SK-N-DZ (cell line): ENCODE measurements around the gene ARHGAP4.

Experiments
- DNase-seq: peaks from one replicate; pipeline ENCODE4 v3.0.0-alpha.2; 2015; ENCODE audit warnings: low spot score

The ARHGAP4 gene

DNA sequence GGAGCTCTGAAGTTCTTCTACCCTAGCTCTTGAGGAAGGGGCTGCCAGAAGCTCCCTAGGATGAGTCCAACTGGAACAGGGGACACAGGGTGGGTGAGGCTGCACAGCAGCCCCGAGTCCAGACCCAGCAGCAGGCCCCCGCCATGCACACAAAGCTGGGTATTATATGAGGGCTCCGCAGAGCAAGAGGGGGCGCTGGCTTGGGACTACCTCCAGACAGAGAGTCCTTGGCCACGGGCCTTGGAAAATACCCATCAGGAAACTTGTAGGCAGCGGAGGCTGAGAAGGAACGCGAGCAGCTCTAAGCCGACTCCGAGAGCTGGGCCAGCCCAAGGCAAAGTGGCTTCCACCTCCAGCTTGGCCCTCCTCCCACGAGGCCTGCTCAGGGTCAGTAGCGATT, 37.5 kb upstream of the ARHGAP4 start:
- DNase-seq = no peak

DNA sequence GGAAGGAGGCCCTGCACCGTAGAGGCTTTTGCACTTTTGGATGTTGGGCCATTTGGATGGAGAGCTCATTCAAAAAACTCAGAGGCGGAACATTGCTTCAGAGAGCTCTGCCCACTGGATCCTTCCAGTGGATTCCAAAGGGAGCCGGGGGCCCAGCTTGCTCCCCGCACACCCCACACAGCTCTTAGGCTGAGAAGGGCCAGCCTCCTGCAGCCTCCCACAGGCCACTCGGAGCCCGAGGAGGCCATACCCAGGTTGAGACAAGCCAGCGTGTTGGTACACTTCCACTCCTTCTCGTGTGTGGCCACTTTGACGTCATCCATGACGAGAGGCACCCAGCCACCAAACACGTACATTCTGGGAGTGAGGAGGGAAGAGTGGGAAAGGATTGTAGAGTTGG, 35.2 kb upstream of the ARHGAP4 start:
- DNase-seq = no peak

DNA sequence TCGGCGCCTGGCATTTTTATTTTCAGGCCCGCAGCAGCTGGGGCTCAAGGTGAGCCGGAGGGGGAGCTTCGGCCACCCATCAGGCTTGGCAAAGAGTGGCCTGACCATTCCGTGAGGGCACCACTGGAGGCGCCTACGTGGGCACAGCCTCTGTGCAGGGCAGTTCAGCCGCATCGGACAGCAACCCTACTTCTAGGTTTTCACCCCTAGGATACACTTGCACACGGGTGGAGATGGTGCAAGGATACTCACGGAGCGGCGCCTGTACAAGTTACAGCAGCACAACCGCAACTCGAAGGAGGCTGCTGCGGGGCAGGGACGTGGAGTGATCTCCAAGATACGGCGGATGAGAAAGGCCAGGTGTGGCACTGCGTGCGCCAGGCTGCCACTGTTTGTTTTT, 34.7 kb upstream of the ARHGAP4 start:
- no peak for DNase-seq

DNA sequence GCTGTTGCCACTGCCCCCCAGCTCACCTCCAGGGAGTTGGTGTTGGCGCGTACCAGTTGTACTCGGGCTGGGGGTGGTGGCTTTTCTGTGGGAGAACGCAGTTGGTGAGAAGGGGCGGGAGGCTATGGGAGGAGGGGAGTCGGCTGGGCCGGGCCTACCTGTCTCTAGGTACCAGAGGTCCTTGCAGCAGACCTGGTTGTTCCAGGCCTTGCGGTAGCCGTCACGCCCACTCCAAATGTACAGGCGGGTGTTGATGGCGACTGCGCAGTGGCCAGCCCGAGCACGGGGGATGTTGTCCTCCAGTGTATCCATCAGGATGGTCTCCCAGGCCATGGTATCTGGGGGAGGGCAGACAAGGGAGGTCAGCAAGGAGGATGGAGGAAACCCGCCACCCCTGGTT, 34.0 kb upstream of the ARHGAP4 start:
- DNase-seq = no peak

DNA sequence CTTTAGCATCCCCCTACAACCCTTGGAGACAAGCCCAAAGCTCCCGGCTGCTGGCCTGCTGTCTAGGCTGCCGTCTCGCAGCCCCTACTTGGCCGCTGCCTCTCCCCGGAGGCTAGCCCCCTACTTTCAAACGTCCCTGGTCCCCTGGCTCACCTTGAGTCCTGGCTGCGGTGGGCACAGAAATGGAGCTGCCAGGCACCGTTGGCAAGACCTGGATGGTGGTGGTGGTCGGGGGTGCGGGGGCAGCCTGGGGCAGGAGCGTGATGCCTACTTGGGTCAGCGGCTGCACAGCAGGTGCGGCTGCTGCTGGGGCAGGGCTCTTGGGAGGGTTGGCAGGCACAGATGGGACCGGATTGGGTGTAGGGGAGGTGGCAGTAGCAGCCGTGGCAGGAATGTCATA, 33.6 kb upstream of the ARHGAP4 start:
- DNase-seq = no peak

DNA sequence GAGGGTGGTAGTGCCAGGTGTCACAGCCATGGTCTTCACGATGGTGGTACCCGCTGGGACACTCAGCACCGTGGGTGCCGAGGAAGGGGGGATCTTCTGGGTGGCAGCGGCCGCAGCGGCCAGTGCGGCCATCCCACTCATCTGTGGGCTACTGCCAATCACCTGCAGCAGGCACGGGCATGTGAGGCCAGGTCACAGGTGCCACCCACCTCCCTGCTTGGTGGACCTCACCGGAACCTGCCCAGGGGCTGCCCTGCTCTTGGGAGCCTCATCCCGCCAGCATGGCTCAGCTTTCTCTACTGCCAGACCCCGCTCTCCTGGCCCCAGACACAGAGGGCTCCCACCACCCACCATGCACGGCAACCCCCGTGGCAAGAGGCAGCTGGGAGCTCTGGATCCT, 32.5 kb upstream of the ARHGAP4 start:
- DNase-seq = no peak

DNA sequence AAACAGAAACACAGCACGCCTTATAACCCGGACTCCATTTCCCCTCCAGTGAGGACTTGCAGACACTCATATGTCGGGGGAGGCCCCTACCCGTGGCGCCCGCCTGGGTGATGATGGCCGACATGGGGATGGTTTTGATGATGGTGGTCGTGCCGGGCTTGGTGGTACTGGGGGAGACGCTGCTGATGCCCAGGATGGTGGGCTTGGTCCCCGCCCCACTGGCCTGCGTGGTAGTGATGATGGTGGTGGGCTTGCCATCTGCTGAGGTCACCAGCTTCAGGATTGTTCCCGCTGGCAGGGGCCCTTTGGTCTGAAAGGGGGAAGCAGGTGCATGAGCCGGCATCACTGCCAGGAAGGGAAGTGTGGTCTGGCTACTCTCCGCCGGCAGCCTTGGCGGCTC, 31.2 kb upstream of the ARHGAP4 start:
- DNase-seq = no peak

DNA sequence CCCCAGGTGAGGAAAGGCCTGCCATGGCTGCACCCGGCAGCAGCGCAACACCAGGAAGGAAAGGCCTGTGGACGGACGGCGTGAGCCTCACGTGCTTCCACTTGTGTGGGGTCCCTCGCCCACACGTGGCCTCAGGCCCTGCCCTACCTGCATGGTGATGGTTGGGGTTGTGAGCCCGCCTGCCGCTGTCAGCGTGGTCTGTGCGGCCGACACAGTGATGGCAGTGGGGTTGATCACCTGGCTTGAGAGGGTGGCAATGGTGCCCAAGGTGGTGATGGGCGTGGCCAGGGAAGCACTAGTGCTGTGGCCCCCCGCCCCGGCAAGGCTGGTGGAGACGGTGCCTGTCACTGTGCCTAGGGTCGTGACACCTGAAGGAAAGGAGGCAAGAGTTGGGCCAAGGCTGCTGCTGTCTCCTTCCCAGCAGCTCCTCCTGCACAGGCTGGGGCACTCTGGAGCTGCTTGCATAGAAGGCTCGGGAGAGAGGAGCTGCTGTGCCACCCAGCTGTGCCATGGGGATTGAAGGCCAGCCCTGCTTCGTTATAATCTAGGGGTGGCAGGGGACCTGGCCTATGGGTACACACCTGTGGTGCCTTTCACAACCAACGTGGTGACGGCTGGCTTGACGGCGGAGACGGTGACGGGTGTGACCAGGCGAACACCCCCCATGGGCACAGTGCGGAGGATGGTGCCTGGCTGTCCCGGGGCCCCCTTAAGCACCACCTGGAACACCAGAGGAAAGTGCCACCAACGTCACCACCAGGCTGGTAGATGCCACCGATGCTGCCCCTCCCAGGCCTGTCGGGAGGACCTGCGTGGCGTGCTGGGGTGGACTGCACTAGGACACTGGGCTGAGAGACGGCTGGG, 30.2 kb upstream of the ARHGAP4 start:
- no peak for DNase-seq

DNA sequence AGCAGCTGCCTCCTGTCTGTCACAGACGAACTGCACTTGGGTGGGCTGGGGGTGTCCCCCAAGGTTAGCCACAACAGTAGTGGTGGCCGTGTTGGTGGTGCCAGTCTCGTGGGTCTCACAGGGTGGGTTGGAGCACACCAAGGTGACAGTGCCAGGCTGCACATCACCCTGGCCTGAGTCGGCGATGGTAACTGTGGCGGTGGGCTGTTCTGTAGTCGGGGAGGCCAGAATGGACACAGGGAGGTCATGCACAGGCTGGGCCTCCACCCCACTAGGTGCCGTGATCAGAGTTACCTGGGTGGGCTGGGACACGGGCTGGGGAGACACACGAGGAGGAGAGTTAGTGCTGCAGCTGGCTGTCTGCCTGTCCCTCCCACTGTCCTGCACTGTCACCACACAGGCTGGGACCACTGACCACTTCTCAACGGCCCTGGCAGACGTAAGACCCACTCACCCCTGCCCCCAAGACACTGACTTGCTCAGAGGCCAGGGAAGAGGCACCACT, 29.2 kb upstream of the ARHGAP4 start:
- no peak for DNase-seq

DNA sequence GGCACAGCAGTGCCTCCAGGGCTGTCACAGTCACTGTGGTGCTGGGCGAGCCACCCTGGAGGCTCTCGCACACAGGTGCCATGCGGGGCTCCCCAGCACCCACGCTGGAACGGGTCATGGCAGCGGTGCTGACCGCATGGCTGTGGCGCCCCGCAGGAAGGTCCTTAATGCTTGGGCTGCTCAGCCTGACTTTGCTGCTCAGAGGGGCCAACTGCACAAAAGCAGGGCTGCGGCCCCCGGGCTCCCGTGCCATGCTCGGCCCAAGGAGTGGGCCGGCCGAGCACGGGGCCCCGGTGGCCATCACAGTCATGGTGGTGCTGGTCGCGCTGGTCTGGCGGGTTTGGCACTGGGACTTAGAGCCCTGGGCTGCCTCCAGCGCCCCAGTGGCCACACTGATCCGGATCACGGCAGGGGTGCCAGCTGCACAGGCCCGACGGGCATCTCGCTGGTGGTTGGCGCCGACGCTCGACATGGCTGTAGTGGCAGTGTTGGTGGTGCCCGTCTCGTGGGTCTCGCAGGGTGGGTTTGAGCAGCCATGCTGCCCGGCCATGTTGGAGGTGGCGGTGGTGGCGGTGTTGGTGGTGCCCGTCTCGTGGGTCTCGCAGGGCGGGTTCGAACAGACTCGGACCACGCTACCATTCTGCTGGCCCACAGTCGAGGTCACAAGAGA, 28.6 kb upstream of the ARHGAP4 start:
- DNase-seq = no peak

DNA sequence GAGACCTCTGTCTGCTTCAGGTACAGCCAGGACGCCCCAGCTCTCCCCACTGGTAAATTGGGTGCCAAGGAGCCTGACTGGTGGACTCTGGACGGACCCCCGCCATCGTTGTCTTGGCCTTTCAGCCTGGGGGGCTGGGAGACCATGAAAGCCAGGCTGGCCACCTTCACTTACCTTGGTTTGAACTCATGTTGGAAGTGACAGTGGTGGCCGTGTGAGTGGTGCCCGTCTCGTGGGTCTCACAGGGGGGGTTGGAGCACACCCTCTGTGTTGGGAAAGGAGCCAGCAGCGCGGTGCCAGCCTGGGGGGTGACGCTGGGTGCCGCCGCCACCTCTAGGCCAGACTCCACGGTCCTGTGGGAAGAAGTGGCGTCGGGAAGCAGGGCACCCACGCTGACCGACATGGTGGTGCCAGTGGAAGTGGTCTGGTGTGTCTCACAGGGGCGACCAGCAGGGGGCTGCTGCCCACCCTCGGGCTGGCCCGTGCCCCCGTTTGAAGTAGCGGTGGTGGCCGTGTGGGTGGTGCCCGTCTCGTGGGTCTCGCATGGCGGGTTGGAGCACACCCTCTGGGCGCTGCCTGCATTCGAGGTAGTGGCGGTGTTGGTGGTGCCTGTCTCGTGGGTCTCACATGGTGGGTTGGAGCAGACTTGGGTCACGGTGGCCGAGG, 28.0 kb upstream of the ARHGAP4 start:
- DNase-seq = no peak

DNA sequence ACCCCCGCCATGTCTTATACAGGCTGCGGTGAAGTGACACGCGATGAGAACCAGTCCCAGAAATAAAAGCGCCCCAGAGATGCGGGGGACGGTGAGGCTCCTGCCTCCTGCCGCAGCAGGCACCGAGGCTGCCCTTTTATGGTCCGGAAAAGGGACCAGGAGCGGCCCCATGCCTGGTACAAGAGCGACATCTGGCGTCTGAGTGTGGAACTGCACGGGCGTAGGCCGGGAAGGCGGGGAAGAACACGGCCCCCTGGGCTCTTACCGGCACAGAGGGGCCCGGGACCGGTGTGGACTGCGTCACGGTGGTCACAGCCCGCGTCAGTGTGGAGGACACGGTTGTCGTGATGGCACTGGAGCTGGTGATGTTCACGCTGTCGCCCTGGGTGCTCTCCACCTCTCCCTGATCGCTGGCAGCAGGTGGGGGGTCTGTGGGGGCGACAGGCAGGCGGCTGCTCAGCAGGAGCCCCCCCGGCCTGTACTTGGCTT, 27.3 kb upstream of the ARHGAP4 start:
- DNase-seq = peak; percentile 72

DNA sequence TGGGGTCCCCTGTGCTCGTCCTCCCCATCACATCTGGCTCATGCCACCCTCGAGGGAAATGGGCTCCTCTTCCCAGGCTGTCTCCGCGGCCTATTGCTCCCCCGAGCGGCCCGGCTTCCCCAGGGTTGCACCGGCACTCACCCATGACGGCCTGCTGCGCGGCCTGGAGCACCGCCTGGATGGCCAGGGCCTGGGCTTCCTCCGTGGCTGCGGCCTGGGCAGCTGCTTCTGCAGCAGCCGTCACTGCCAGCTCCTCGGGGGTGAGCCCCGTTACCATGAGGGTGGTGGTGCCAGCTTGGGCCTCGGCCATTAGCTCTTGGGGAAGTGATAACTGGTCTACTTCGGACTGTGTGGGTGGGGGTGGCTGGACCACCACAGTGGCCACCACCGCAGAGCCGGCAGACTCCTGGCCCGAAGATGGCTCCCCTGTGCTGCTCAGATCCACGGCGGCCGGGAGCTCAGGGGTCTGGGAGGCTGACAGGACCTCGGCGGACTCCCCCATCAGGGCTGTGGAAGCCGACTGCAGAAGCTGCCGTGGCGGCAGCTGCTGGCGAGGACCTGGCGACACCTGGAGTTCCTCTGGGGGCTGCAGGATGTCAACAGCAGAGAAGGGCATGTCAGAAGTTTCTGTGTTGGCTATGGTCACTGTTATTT, 26.4 kb upstream of the ARHGAP4 start:
- no peak for DNase-seq

DNA sequence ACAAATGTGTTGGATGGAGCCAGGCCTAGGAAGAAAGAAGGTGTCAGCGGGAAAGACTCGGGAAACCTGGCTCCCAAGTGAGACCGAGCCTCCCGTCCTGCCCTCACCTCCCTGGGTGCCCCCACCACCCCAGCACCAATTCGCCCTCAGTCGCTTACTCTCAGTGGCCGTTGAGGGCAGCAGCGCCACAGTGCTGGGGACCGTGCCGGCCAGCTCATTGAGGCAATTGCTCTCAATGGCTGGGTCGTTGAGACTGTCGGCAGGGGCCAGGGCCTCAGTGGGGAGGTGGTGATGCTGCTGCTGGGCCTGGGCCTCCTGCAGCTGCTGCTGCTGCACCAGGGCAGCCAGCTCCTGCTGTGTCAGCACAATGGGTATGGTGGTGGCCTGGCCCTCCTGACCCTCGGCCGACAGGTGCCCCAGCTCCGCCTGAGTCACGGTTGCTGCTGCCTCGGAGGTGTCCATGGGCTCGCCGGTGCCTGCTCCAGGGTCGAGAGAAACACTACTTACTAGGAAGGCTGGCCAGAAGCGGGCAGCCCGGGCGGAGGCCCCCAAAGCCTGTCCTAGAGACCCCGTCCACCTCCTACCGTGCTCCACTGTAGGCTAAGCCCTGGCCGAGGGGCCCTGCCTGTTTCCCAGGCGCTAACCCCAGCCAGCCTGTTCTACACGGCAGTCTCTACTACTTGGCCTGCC, 25.8 kb upstream of the ARHGAP4 start:
- no peak for DNase-seq

DNA sequence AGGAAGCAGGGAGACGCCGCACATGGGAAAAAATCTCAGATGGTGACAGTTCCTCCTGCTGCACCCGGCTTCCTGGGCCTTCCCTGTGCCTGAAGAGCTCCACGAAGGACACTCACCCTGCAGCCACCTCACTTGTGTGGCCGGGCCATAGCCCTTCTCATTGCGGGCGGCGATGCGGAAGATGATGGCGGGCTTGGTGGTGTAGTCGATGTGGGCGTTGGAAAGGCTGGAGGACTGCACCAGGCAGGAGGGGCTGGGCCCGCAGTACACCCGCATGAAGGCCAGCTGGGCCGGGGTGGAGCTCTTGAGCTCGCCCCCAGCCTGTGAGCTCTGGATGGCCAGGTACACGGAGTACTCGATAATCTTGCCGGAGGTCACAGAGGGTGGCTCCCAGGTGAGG, 24.1 kb upstream of the ARHGAP4 start:
- no peak for DNase-seq

DNA sequence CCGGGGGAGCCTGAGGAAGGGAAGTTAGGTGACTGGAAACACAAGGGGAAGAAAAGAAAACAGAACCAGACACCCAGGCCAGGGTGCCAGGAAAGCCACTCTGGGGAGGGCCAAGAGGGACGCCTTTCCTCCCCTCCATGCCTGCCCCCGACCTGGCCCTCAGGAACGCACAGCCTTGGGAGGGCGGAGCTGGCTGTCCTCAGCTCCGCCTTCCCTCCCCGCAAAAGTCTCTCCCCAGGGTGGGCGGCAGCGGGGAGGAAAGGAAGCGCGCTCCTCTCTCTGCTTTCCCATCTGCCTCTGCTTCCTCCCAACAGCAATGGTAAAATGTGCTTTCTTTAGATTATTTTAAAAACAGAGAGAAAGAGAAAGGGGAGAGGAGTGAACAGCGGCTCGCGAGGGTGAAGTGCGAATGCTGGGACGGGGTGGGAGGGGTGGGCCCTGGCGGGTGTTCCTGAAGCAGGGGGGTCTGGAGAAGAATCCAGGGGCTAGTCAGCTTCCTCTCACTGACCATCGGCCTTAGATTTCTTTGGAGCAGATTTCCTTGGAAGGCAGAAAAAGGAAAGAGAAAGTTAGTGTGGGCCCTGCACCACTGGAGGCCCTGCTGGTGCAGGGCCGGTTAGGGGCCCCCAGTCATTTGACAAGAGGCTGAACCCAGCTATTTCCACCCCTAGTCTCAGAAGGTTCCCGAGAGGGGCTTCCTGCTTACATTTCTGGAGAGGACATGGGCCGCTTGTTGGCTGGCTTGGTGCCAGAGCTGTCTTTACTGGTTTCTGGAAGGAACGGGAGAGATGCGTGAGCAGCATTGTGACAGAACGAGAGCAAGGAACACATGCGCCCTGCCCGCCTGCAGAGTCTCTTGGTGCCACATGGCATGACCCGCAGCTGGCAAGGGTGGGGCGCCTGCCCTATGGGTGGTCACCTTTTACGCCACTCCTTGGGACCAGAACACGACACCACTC, 23.1 kb upstream of the ARHGAP4 start:
- no peak for DNase-seq

DNA sequence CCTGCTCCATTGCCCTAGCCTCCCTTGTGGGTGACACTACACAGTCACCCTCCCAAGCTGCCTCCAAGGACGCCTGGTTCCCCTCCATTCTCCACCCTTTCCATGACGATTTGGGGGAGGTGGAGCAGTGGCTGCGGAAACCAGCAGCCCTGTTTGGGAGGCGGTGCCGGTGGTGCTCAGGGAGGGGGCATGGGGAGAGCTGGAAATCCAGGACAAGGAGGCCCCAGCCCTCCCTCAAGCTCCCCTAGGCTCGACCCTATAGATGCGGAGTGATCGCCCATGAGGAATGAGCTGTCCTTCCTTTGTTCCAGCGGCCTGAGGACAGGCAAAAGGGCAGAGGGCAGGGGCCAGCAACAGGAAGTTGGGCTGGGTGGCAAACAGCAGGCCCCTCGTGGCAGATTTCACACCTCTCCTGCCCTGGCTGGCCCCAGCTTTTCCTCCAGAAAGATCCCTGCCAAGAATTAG, 22.0 kb upstream of the ARHGAP4 start:
- no peak for DNase-seq

DNA sequence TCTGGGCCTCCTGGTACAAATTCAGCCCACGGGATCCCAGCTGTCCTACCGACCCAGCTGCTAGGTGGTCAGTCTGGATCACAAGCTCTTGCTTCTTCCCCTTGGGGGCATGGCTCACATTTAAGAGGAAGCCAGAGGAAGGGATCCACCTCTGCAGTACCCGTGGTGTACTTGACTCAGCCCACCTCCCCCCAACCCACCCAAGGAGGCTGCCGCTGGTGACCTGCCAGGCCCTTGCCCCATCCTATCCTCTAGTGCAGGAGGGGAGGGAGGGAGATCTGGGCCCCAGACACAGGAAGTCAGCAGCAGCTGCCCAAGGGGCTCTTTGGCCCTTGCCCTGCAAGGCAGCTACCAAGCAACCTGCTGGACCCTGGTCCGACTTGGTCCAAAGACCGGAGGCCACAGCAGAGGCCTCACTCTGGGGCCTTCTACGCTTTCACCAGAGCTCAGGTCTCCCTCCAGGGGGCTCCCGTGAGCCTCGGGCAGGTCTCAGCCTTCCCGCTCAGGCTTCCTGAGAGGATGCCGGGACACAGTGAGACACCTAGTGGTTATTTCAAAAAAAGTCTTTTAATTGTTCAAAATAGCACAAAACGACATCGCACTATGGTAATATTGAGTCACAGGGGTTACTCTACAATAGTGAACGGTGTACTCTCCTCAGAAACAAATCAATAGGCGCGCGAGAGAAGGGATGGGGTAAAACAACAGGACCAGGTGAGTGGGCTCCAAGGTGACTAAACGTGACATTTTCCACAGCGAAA, 21.1 kb upstream of the ARHGAP4 start:
- peak; percentile 83 for DNase-seq
